H4 (cell line): ENCODE data around the gene RAB30. TPM values are rescaled to one million over a fixed set of nuclear protein-coding genes. Genes with fewer than 3 reads are reported as not detected.

Experiments used
- DNase-seq: peaks from one replicate; pipeline ENCODE4 v3.0.0-alpha.2; 2015; ENCODE audit warnings: low spot score
- total RNA-seq: library from RNA; depleted of rRNA; stranded (reverse); fragments of >200 nt; shearing (Covaris generic); gene quantifications from 2 replicates; pipeline ENCODE4 v1.2.3, GENCODE V29; 2014

RAB30 gene
- total RNA-seq, 1 experiment from 2014 or later: 15.3 TPM

GRCh38 chr11:83070731-83071566, 748 bp downstream of the RAB30 start:
- DNase-seq: no peak

GRCh38 chr11:83070044-83070701, 1.5 kb downstream of the RAB30 start:
- DNase-seq: no peak

GRCh38 chr11:83069441-83070043, 2.2 kb downstream of the RAB30 start:
- DNase-seq: no peak

- no peak for DNase-seq
Observed at GRCh38 chr11:83068568-83068967, 3.1 kb downstream of the RAB30 start.

GRCh38 chr11:83064011-83064410, 7.7 kb downstream of the RAB30 start:
- no peak for DNase-seq

- DNase-seq: peak; percentile 25
Observed at GRCh38 chr11:83063073-83063754, 8.5 kb downstream of the RAB30 start.

GRCh38 chr11:83061883-83062282, 9.8 kb downstream of the RAB30 start:
- no peak for DNase-seq

- DNase-seq: no peak
Observed at GRCh38 chr11:83060965-83061364, 10.7 kb downstream of the RAB30 start.

GRCh38 chr11:83057721-83058120, 14.0 kb downstream of the RAB30 start:
- DNase-seq: no peak

GRCh38 chr11:83056611-83057010, 15.1 kb downstream of the RAB30 start:
- DNase-seq: no peak

- no peak for DNase-seq
Observed at GRCh38 chr11:83056204-83056603, 15.5 kb downstream of the RAB30 start.

GRCh38 chr11:83054904-83055380, 16.8 kb downstream of the RAB30 start:
- DNase-seq: no peak

GRCh38 chr11:83054001-83054400, 17.7 kb downstream of the RAB30 start:
- DNase-seq: no peak

GRCh38 chr11:83051760-83052671, 19.7 kb downstream of the RAB30 start:
- peak; percentile 93 for DNase-seq

GRCh38 chr11:83047515-83048225, 24.0 kb downstream of the RAB30 start:
- peak; percentile 30 for DNase-seq

- no peak for DNase-seq
Observed at GRCh38 chr11:83046621-83047172, 25.0 kb downstream of the RAB30 start.

GRCh38 chr11:83044958-83045712, 26.6 kb downstream of the RAB30 start:
- DNase-seq: peak; percentile 86

GRCh38 chr11:83042964-83043711, 28.6 kb downstream of the RAB30 start:
- DNase-seq: peak; percentile 67
